Mesendoderm (in vitro differentiated cells): ENCODE results near the gene NRN1L.
"Not testable (repeated sequence)": the region's sequence is repeated elsewhere in the genome, so short reads cannot be mapped to it uniquely, and the experiment has no call there.

Source experiments
- DNase-seq: peaks from one replicate; pipeline ENCODE4 v3.0.0; 2013
- H2AK5ac ChIP-seq: 2 replicates; pipeline ENCODE4 v1.6.1; 2013; ENCODE audit warnings: low read length, inconsistent platforms
- H2BK120ac ChIP-seq: 2 replicates; pipeline ENCODE4 v1.6.1; 2013; ENCODE audit warnings: low read depth, mild to moderate bottlenecking, low read length, moderate library complexity, mixed read lengths
- H2BK15ac ChIP-seq: replicated peaks from 2 replicates; pipeline ENCODE4 v1.6.1; 2013; ENCODE audit warnings: low read depth, mild to moderate bottlenecking, moderate library complexity
- H2BK5ac ChIP-seq: 2 replicates; pipeline ENCODE4 v1.6.1; 2013; ENCODE audit warnings: low read length, inconsistent platforms
- H3K18ac ChIP-seq: 2 replicates; pipeline ENCODE4 v1.6.1; 2013; ENCODE audit warnings: mild to moderate bottlenecking, low read length, mixed read lengths
- H3K23ac ChIP-seq: one replicate; pipeline ENCODE4 v1.6.1; 2013; ENCODE audit warnings: low read length
- H3K27ac ChIP-seq: 2 replicates; pipeline ENCODE4 v1.5.1; 2013; ENCODE audit warnings: low read depth, mild to moderate bottlenecking, inconsistent platforms, low read length, moderate library complexity
- H3K27me3 ChIP-seq: 2 replicates; pipeline ENCODE4 v1.6.1; 2013; ENCODE audit warnings: low read length, control low read depth, mild to moderate bottlenecking, inconsistent platforms; ENCODE audit not compliant: insufficient read depth, poor library complexity
- H3K36me3 ChIP-seq: 2 replicates; pipeline ENCODE4 v1.6.1; 2013; ENCODE audit warnings: low read length, inconsistent platforms; ENCODE audit not compliant: control insufficient read depth, insufficient read depth
- H3K4ac ChIP-seq: one replicate; pipeline ENCODE4 v1.6.1; 2013; ENCODE audit warnings: low read depth, mild to moderate bottlenecking, low read length, moderate library complexity
- H3K4me1 ChIP-seq: 2 replicates; pipeline ENCODE4 v1.6.1; 2013; ENCODE audit warnings: low read depth, low read length, inconsistent platforms; ENCODE audit not compliant: control insufficient read depth
- H3K4me2 ChIP-seq: 2 replicates; pipeline ENCODE4 v1.6.1; 2013; ENCODE audit warnings: low read length
- H3K4me3 ChIP-seq: 2 replicates; pipeline ENCODE4 v1.5.1; 2013; ENCODE audit warnings: mild to moderate bottlenecking, low read length
- H3K56ac ChIP-seq: one replicate; pipeline ENCODE4 v1.6.1; 2013; ENCODE audit warnings: low read length
- H3K79me1 ChIP-seq: 2 replicates; pipeline ENCODE4 v1.6.1; 2013; ENCODE audit warnings: low read length, inconsistent platforms
- H3K79me2 ChIP-seq: 2 replicates; pipeline ENCODE4 v1.6.1; 2013; ENCODE audit warnings: mild to moderate bottlenecking, low read length; ENCODE audit not compliant: control insufficient read depth, insufficient read depth
- H3K9ac ChIP-seq: 2 replicates; pipeline ENCODE4 v1.6.1; 2013; ENCODE audit warnings: low read length, inconsistent platforms
- H4K5ac ChIP-seq: one replicate; pipeline ENCODE4 v1.6.1; 2013; ENCODE audit warnings: low read length
- H4K8ac ChIP-seq: one replicate; pipeline ENCODE4 v1.6.1; 2013; ENCODE audit warnings: low read depth, mild to moderate bottlenecking, control low read depth, low read length, moderate library complexity
- WGBS: extraction: QIAGEN DNeasy Blood & Tissue Kit; methylation state at CpG from one replicate; pipeline ENCODE4 v1.1.7; 2013; ENCODE audit warnings: low lambda C conversion rate, missing lambda C conversion rate; ENCODE audit not compliant: insufficient coverage; ENCODE audit errors: extremely low coverage; 5-methylcytosine and 5-hydroxymethylcytosine counted together

NRN1L gene

GRCh38 chr16:67907397-67908180 lies 22.9 kb downstream of the NRN1L start:
- no peak overlapping the region for H2BK15ac ChIP-seq
- H4K5ac ChIP-seq, result no peak overlapping the region
- no peak overlapping the region for H3K4me3 ChIP-seq
- H4K8ac ChIP-seq, result no peak overlapping the region
- peaks cover 3% of the 10 kb centered on the region for H3K79me1 ChIP-seq
- no CpG with 5 or more reads among the region's 11 CpGs for WGBS
- H3K23ac ChIP-seq, result no peak overlapping the region
- peaks cover 2% of the 10 kb centered on the region for H3K79me2 ChIP-seq
- H3K4ac ChIP-seq, result no peak overlapping the region
- no peak overlapping the region for H2AK5ac ChIP-seq
- H2BK5ac ChIP-seq, result no peak overlapping the region
- H3K27ac ChIP-seq, result no peak overlapping the region
- H3K4me1 ChIP-seq, result no peaks in the 10 kb centered on the region
- H3K4me2 ChIP-seq, result no peak overlapping the region
- H3K27me3 ChIP-seq, result no peaks in the 10 kb centered on the region
- DNase-seq, result no peak
- H3K56ac ChIP-seq, result peak overlapping the region; percentile 56
- no peak overlapping the region for H3K18ac ChIP-seq
- no peak overlapping the region for H3K9ac ChIP-seq
- H2BK120ac ChIP-seq, result no peak overlapping the region
- H3K36me3 ChIP-seq, result peaks cover 5% of the 10 kb centered on the region

GRCh38 chr16:67909056-67909742 lies 24.5 kb downstream of the NRN1L start:
- Histone ChIP-seq H4K5ac (no peak overlapping the region), H2BK120ac (no peak overlapping the region), H3K79me2 (no peaks in the 10 kb centered on the region), H2BK5ac (no peak overlapping the region), H3K4me1 (no peaks in the 10 kb centered on the region), H3K23ac (no peak overlapping the region), H3K79me1 (peaks cover 2% of the 10 kb centered on the region), H3K18ac (no peak overlapping the region), H3K56ac (no peak overlapping the region), H3K4me2 (no peak overlapping the region), H3K9ac (no peak overlapping the region), H3K36me3 (peaks cover 5% of the 10 kb centered on the region), H2AK5ac (no peak overlapping the region), H3K27ac (no peak overlapping the region), H4K8ac (no peak overlapping the region), H3K4ac (no peak overlapping the region), H3K4me3 (no peak overlapping the region), H3K27me3 (no peaks in the 10 kb centered on the region), H2BK15ac (no peak overlapping the region)
- no peak for DNase-seq
- no CpG with 5 or more reads among the region's 36 CpGs for WGBS

- H2AK5ac ChIP-seq, result no peak overlapping the region
- H3K79me1 ChIP-seq, result peaks cover 2% of the 10 kb centered on the region
- H2BK15ac ChIP-seq, result no peak overlapping the region
- no peak overlapping the region for H3K56ac ChIP-seq
- no peak overlapping the region for H3K23ac ChIP-seq
- H2BK120ac ChIP-seq, result no peak overlapping the region
- peaks cover 6% of the 10 kb centered on the region for H3K4me1 ChIP-seq
- no peak overlapping the region for H3K9ac ChIP-seq
- peaks cover 5% of the 10 kb centered on the region for H3K36me3 ChIP-seq
- H3K27me3 ChIP-seq, result no peaks in the 10 kb centered on the region
- H4K5ac ChIP-seq, result no peak overlapping the region
- H2BK5ac ChIP-seq, result no peak overlapping the region
- H3K4me3 ChIP-seq, result no peak overlapping the region
- no CpG with 5 or more reads among the region's 2 CpGs for WGBS
- no peak overlapping the region for H3K4ac ChIP-seq
- no peak overlapping the region for H3K4me2 ChIP-seq
- no peak overlapping the region for H3K27ac ChIP-seq
- H3K18ac ChIP-seq, result no peak overlapping the region
- no peak overlapping the region for H4K8ac ChIP-seq
- no peaks in the 10 kb centered on the region for H3K79me2 ChIP-seq
- no peak for DNase-seq
These were observed 25.5 kb downstream of the NRN1L start for GRCh38 chr16:67910158-67910557.

GRCh38 chr16:67914758-67915495 lies 30.2 kb downstream of the NRN1L start:
- peak overlapping the region; percentile 88 for H3K56ac ChIP-seq
- DNase-seq, result peak; percentile 94
- H4K5ac ChIP-seq, result peak overlapping the region; percentile 85
- peak overlapping the region; percentile 8 for H2BK120ac ChIP-seq
- H3K27me3 ChIP-seq, result no peaks in the 10 kb centered on the region
- peak overlapping the region; percentile 6 for H3K4me2 ChIP-seq
- WGBS, result no CpG with 5 or more reads among the region's 7 CpGs
- peak overlapping the region; percentile 59 for H3K23ac ChIP-seq
- peak overlapping the region; percentile 84 for H3K27ac ChIP-seq
- peaks cover 21% of the 10 kb centered on the region for H3K4me1 ChIP-seq
- H3K18ac ChIP-seq, result peak overlapping the region; percentile 12
- no peak overlapping the region for H3K4me3 ChIP-seq
- peaks cover 14% of the 10 kb centered on the region for H3K79me1 ChIP-seq
- H3K9ac ChIP-seq, result peak overlapping the region; percentile 52
- H2AK5ac ChIP-seq, result peak overlapping the region; percentile 100
- peak overlapping the region; percentile 84 for H3K4ac ChIP-seq
- H2BK15ac ChIP-seq, result no peak overlapping the region
- H2BK5ac ChIP-seq, result peak overlapping the region; percentile 99
- H4K8ac ChIP-seq, result no peak overlapping the region
- no peaks in the 10 kb centered on the region for H3K36me3 ChIP-seq
- H3K79me2 ChIP-seq, result peaks cover 5% of the 10 kb centered on the region

GRCh38 chr16:67915496-67915769 lies 30.7 kb downstream of the NRN1L start:
- WGBS, result no CpG with 5 or more reads among the region's 2 CpGs
- H3K4ac ChIP-seq, H3K23ac ChIP-seq, H4K8ac ChIP-seq, H2BK120ac ChIP-seq, H4K5ac ChIP-seq, H3K18ac ChIP-seq, H3K27me3 ChIP-seq, DNase-seq, H3K4me2 ChIP-seq, H3K9ac ChIP-seq, H3K4me3 ChIP-seq, H3K36me3 ChIP-seq, H2BK15ac ChIP-seq, H3K79me2 ChIP-seq, H2AK5ac ChIP-seq: not testable (repeated sequence)
- peaks cover 15% of the 10 kb centered on the region for H3K79me1 ChIP-seq
- peak overlapping the region; percentile 59 for H3K56ac ChIP-seq
- H2BK5ac ChIP-seq, result peak overlapping the region; percentile 88
- H3K4me1 ChIP-seq, result peaks cover 21% of the 10 kb centered on the region
- H3K27ac ChIP-seq, result peak overlapping the region; percentile 72
